Germinal center (tissue), 1 donor: ENCODE measurements around the gene SLC35A4.
A peak's percentile ranks its signal among the peaks of the same experiment; 100 is the strongest.

Experiments
- DNase-seq: peaks from one replicate; pipeline ENCODE4 v3.0.0; 2012; ENCODE audit warnings: mixed read lengths, low spot score

The SLC35A4 gene, protein sequence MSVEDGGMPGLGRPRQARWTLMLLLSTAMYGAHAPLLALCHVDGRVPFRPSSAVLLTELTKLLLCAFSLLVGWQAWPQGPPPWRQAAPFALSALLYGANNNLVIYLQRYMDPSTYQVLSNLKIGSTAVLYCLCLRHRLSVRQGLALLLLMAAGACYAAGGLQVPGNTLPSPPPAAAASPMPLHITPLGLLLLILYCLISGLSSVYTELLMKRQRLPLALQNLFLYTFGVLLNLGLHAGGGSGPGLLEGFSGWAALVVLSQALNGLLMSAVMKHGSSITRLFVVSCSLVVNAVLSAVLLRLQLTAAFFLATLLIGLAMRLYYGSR

DNA sequence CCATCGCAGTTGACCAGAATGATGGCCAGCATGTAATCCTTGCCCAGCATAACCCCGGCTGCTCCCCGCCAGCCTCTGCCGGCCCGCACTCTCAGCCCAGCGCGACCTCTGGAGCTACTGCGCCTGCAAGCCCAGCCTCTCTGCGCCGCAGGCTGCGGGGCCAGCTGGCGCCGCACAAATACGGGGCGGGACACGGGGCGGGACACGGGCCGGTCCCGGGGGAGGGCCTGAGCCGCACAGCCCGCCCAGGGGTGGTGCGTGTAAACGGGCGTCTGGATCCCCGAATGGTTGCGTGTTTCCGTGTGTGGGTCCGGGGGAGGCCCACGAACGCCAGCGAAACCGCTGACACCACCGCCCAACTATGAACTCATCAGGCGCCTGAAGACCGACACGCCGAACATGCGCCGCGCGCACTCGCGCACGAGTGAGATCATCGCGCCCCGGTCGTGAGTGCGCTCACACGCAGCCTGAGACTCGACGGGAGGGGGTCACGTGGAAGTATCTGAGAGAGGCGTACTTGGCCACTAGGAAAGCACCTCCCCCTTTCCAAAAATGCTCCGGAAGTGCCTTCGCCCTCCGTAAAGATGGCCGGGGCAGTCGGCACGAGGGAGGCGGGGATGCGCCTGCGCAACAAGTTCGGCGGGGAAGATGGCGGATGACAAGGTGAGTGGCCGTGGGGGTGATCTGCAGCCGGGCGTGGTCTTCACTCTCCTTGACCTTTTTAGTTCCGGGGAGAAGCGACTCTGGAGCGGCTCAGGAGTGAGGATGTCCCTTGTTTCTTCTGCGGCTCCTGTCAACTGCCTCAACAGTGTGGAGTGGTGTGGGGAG, at the start of gene SLC35A4, which contains the start of gene APBB3:
TSS of gene SLC35A4 (plus strand) at position 633 of the 828 bp plus-strand sequence. CDS start 2,342 bp downstream, outside the sequence.
TSS of gene APBB3 (minus strand) at position 403 of the 828 bp plus-strand sequence. CDS start at position 50, 353 bp downstream.
- DNase-seq = peak; percentile 95

GRCh38 chr5:140524003-140524402, 40.6 kb upstream of the SLC35A4 start:
- DNase-seq = no peak

GRCh38 chr5:140540227-140540626, 24.4 kb upstream of the SLC35A4 start:
- no peak for DNase-seq

DNA sequence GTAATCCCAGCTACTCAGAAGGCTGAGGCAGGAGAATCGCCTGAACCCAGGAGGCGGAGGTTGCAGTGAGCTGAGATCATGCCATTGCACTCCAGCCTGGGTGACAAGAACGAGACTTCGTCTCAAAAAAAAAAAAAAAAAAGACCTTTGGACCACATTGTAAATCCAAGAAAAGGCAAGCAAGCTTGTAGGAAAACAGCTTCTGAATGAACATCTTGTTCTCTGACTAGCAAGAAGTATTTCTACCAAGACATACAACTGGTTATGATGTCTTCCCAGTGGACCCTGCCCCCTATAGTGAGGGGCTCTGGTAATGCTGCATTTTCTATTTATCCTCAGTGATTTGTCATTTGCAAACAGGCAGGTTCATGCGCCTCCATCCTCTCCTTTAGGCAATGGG, 21.7 kb upstream of the SLC35A4 start:
- no peak for DNase-seq

- DNase-seq = no peak
These were observed 19.6 kb upstream of the SLC35A4 start for GRCh38 chr5:140544986-140545385.

DNA sequence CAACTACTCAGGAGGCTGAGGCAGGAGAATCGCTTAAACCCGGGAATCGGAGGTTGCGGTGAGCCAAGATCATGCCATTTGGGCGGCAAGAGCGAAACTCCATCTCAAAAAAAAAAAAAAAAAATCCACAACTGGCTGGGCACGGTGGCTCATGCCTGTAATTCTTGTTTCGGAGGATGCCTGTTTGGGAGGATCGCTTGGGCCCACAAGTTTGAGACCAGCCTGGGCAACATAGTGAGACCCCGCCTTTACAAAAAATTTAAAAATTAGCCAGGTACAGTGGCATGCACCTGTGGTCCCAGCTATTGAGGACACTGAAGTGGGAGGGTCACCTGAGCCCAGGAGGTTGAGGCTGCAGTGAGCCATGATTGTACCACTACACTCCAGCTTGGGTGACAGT, 19.0 kb upstream of the SLC35A4 start:
- no peak for DNase-seq

- DNase-seq = no peak
These were observed 17.6 kb upstream of the SLC35A4 start for GRCh38 chr5:140546851-140547507.

- peak; percentile 89 for DNase-seq
These were observed 16.9 kb upstream of the SLC35A4 start, which contains the start of gene EIF4EBP3 for GRCh38 chr5:140547508-140548299. TSS of gene EIF4EBP3 (plus strand) at chr5:140547662. CDS start at chr5:140547738, 76 bp downstream.

- no peak for DNase-seq
These were observed 16.3 kb upstream of the SLC35A4 start for GRCh38 chr5:140548300-140548688.

DNA sequence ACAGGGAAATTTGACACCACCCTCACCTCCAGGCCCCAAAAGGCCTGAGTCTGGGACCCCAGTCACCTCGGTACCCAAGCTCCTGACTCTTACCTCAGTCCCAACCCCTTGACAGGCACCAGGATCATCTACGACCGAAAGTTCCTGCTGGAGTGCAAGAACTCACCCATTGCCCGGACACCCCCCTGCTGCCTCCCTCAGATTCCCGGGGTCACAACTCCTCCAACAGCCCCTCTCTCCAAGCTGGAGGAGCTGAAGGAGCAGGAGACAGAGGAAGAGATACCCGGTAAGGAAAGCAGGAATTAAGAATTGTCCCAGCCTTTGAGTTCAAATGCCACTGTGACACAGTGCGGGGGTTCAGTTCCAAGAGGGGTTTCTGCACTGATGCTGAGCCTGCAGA, 15.8 kb upstream of the SLC35A4 start:
- no peak for DNase-seq

GRCh38 chr5:140549237-140550144, 15.1 kb upstream of the SLC35A4 start:
- DNase-seq = no peak

- DNase-seq = no peak
These were observed 14.2 kb upstream of the SLC35A4 start for GRCh38 chr5:140550147-140551079.

DNA sequence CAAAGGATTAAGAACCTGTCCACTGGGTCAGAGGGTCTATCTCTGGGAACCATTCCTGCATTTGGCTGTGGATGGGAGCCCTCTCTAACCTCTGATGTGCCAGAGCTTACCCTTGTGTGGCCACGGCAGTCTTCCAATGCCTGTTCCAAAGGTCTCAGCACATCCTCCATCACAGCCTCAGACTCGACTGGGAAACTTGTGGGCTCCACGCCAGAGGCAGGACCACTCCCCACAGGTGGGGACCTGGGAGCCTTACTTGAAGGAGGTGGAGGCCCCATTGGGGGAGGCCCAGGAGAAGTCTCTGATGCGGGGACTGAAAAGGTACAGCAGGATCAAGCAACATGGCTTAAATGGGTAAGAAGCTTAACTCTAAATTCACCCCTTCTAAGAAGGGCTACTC, 12.8 kb upstream of the SLC35A4 start:
- no peak for DNase-seq

GRCh38 chr5:140553657-140554056, 11.0 kb upstream of the SLC35A4 start:
- DNase-seq = no peak

GRCh38 chr5:140554454-140554853, 10.2 kb upstream of the SLC35A4 start:
- DNase-seq = no peak

DNA sequence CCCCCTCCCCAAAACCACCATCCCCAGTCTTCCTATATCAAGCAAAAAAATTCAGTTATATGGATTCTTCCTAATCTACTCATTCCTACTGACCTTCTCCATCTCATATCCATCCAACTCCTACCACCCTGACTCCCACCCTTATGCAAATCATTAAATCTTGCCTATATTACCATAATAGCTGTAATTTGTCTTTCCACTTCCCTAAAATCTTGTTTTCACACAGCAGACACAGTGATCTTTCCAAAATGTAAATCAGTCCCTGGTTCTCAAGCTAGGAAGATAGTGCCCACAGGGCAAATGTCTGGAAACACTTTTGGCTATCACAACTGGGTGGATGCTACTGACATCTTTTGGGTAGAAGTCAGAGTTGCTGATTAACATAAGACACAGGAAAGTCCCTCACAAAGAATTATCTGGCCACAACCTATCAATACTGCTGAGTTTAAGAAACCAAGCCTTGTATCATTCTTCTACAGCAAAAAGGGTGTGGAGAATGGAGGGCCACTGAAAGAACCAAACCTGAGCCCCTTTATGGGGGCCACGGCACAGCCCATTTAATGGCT, 8.8 kb upstream of the SLC35A4 start:
- DNase-seq = no peak

GRCh38 chr5:140556438-140556837, 8.2 kb upstream of the SLC35A4 start:
- no peak for DNase-seq

DNA sequence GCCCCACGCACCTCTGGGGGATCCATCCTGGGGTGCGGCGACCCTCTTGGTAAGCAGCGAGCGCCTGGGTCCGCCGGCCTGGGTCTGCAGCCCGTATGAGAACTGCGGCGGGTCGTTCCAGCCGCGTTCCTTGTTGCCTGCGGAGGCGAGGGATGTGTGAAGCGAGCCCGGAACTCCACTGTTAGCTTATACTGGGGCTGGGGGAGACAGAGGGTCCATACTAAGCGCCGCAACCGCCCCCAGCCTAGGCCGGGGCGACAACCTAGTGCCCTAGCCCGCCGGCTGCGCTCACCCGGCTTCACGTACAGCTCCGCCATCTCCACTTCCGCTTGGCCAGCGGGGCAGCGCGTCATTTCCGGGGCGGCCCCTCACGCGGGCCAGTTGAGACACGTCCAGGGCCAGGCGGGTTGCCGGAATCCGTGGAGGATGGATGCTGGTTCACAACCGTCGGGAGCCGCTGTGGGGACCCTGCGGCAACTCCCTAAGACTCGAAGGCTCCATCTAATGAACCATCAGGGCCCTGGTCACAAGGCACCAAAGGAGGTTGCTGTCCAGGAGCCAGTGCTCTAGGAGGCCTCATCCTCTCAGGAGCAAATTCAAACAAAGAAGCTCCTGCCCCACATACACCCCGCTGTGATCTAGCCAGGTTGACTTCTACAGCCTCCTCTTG, 7.4 kb upstream of the SLC35A4 start, which contains the start of gene SRA1:
TSS of gene SRA1 (minus strand) at position 338 of the 670 bp plus-strand sequence. CDS start at position 317, 21 bp downstream.
- peak; percentile 91 for DNase-seq
